ENCODE results near the gene C1orf174.

The C1orf174 gene

GRCh38 chr1:3943806-3944577, 43.9 kb upstream of the C1orf174 start:
- Histone ChIP-seq H3K9me3 (ENCODE audit: severe bottlenecking) (peaks cover 8% of the 10 kb centered on the region), H3K36me3 (no peaks in the 10 kb centered on the region), H3K27ac (peak overlapping the region; percentile 60), H3K27me3 (ENCODE audit: insufficient read depth, low read depth, severe bottlenecking) (no peaks in the 10 kb centered on the region), H3K4me3 (ENCODE audit: low read depth, low read length) (no peak overlapping the region)
- TF ChIP-seq CTCF (IDR thresholded peaks at IDR 0.05; ENCODE audit: low read depth, low read length), result no peak
- DNase-seq, result no peak

- no peak for DNase-seq
- Histone ChIP-seq H3K27ac (no peak overlapping the region; the same call in 1 of the 2 replicates), H3K9me3 (ENCODE audit: severe bottlenecking) (peaks cover 6% of the 10 kb centered on the region), H3K27me3 (ENCODE audit: insufficient read depth, low read depth, severe bottlenecking) (no peaks in the 10 kb centered on the region), H3K36me3 (no peaks in the 10 kb centered on the region), H3K4me3 (ENCODE audit: low read depth, low read length) (no peak overlapping the region)
- TF ChIP-seq CTCF (IDR thresholded peaks at IDR 0.05; ENCODE audit: low read depth, low read length), result no peak
Measured at GRCh38 chr1:3943123-3943431, 43.0 kb upstream of the C1orf174 start.

GRCh38 chr1:3942416-3943122, 42.5 kb upstream of the C1orf174 start:
- H3K27me3 ChIP-seq (ENCODE audit: insufficient read depth, low read depth, severe bottlenecking), result no peaks in the 10 kb centered on the region
- DNase-seq, result no peak
- TF ChIP-seq CTCF (IDR thresholded peaks at IDR 0.05; ENCODE audit: low read depth, low read length), result no peak

GRCh38 chr1:3940754-3941345, 40.8 kb upstream of the C1orf174 start:
- no peak for DNase-seq
- Histone ChIP-seq H3K27ac (no peak overlapping the region), H3K27me3 (ENCODE audit: insufficient read depth, low read depth, severe bottlenecking) (no peaks in the 10 kb centered on the region), H3K36me3 (no peaks in the 10 kb centered on the region), H3K4me3 (ENCODE audit: low read depth, low read length) (no peak overlapping the region), H3K9me3 (ENCODE audit: severe bottlenecking) (peaks cover 14% of the 10 kb centered on the region)
- no peak for TF ChIP-seq CTCF (IDR thresholded peaks at IDR 0.05; ENCODE audit: low read depth, low read length)

More at GRCh38 chr1:3942416-3943122, 42.5 kb upstream of the C1orf174 start:
- Histone ChIP-seq H3K36me3 (no peaks in the 10 kb centered on the region), H3K9me3 (ENCODE audit: severe bottlenecking) (peaks cover 6% of the 10 kb centered on the region), H3K4me3 (ENCODE audit: low read depth, low read length) (no peak overlapping the region), H3K27ac (peak overlapping the region; percentile 24)

- peaks cover 19% of the 10 kb centered on the region for H3K9me3 ChIP-seq (ENCODE audit: severe bottlenecking)
- no peak overlapping the region for H3K27ac ChIP-seq
- no peaks in the 10 kb centered on the region; the same call in 1 of the 2 replicates for H3K36me3 ChIP-seq
- H3K27me3 ChIP-seq (ENCODE audit: insufficient read depth, low read depth, severe bottlenecking), result no peaks in the 10 kb centered on the region
- no peak for TF ChIP-seq CTCF (IDR thresholded peaks at IDR 0.05; ENCODE audit: low read depth, low read length)
- DNase-seq, result no peak
- no peak overlapping the region for H3K4me3 ChIP-seq (ENCODE audit: low read depth, low read length)
Measured at GRCh38 chr1:3940081-3940753, 40.1 kb upstream of the C1orf174 start.

Measured in WERI-Rb-1 (cell line).